Activated CD4-positive, alpha-beta T cell treated with anti-CD3 and anti-CD28 coated beads, Interleukin-2, Interleukin-6, amounts not matched to agents 100 ng/mL and 50 ng/mL, durations not matched to agents 16 hours and 8 hours (primary cell): ENCODE measurements around the gene LEMD1.
"Not testable (repeated sequence)": the region's sequence is repeated elsewhere in the genome, so short reads cannot be mapped to it uniquely, and the experiment has no call there.

Source experiments
- DNase-seq: peaks from one replicate; pipeline ENCODE4 v3.0.0-alpha.2; 2020

Gene LEMD1

DNA sequence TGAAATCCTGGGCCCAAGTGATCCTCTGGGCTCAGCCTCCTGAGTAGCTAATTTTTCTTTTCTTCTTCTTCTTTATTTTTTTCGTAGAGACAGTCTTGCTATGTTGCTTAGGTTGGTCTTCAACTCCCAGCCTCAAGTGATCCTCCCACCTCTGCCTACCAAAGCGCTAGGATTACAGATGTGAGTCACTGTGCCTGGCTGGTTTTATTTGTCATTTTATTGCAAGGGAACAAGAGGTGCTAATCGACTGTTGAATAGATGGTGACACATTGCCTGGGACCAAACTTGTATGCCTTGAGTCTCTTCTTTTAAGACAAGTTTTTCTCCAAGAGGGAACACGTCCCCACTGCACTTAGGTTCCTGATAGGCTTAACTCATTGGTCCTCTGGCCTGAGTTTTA is 45.1 kb downstream of the LEMD1 start:
- DNase-seq, result no peak

GRCh38 chr1:205375835-205376545 is 45.9 kb downstream of the LEMD1 start:
- no peak for DNase-seq

GRCh38 chr1:205374210-205375078 is 47.4 kb downstream of the LEMD1 start:
- DNase-seq, result no peak

DNA sequence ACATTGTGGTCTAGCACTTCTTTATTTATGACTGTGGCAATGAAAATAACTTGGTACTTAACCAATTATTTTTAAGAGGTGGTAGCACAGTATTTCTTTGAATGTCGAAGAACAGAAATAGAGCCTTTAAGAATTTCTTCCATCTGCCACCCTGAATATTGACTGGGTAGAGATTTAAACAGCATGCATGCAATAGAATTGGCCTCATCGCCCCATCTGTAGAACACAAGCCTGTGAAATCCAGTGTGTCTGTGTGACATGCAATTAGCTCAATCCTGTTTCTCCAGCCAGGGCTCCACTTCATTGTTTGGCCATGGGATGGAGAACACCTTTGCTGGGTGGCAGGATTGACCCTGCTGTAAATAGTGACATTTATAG is 48.1 kb downstream of the LEMD1 start:
- DNase-seq, result no peak

DNA sequence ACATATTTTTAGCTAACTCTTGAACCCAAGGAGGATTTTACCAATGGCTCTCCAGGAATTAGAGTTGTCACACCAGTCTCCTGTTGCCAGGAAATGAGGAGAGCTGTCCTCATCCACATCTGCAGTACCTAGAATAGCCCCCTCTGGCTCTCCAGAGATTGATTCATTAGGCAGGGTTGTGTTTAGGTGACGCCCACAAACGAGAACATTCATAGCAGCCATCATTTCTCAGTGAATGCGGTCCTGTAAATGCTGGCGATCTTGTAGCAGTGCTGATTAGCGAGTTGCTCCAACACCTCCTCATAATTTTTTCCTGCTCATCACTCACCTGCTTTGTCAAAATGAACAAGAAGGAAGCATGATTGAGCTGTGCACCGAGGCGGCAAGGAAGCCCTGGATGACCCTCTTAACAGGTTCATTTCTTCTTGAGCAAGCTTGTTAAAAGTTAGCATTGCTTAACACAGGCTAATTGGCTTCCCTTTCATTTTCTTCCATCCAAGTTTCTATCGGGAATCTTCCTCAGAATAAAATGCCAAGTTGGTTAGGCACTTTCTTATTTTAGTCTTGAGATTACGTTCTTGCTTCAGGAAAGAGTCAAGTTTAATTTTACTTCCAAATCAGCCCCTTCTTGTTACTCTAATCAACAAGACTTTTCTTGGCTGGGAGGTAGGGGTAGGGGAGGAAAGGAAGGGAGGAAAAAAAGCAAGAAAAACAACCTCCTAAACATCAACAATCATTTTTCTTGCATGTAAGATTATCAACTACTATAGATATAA is 48.6 kb downstream of the LEMD1 start:
- no peak for DNase-seq

DNA sequence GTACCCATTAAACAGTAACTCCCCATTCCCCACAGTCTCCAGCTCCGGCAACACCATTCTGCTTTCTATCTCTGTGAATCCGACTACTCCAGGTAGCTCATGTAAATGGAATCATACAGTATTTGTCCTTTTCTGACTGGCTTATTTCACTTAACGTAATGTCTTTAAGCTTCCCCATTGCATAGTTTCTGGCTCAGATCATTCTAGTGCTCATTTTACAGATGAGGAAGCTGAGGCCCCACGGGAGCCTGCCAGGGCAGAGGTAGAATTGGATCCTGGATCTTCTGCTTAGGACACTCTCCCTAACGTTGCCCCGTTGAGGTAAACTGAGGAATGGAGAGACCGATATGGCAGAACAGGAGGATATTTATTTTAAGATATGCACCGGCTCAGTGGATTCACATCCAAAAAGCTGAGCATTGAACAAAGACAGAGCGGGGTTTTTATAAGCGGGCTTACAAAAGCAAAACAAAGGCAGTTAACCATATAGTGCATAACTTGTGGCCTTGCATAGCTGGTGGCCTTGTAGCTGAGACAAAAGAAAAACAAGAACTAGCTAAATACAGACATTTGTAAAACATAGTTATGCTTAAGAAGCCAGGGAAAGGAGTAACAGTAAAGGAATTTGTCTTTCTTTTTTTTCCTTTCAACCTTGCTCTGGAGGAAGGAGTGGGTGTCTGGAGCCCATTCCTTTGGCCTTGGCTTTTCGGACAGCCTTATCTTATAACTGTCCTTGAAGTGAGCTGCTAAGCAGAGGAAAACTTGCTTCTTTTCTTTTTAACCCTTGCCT is 49.8 kb downstream of the LEMD1 start:
- no peak for DNase-seq

DNA sequence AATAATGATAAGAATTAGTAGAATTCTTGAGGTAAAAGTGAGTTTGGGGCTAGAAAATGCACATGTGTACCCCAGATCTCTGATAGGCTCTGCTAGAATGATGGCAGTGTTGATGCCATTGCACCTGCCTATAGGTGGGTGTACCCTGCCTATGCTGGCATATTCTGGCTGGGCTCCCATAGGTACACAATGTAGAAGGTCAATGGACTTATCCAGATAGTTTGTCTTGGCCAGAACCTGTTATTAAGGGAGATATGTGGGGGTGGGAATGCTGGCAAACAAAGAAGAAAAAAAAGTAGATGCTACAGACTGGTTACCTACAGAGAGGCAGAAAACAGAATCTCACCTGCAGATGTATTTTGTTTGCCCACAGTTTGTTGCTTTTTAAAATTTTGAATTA is 51.1 kb downstream of the LEMD1 start:
- DNase-seq, result no peak

GRCh38 chr1:205369701-205370123 is 52.1 kb downstream of the LEMD1 start:
- no peak for DNase-seq

DNA sequence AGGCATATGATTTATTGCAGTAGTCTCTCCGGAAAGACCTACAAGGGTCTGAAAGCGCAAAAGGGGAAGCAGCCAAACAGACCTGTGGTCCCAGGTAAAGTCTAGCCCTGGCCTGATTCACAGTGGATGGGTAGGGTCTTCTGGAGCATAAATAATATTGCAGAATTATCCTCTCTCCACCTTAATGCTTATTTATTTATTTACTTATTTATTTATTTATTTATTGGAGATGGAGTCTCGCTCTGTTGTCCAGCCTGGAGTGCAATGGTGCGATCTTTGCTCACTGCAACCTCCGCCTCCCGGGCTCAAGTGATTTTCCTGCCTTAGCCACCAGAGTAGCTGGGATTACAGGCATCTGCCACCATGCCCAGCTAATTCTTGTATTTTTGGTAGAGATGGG is 53.4 kb downstream of the LEMD1 start:
- no peak for DNase-seq

DNA sequence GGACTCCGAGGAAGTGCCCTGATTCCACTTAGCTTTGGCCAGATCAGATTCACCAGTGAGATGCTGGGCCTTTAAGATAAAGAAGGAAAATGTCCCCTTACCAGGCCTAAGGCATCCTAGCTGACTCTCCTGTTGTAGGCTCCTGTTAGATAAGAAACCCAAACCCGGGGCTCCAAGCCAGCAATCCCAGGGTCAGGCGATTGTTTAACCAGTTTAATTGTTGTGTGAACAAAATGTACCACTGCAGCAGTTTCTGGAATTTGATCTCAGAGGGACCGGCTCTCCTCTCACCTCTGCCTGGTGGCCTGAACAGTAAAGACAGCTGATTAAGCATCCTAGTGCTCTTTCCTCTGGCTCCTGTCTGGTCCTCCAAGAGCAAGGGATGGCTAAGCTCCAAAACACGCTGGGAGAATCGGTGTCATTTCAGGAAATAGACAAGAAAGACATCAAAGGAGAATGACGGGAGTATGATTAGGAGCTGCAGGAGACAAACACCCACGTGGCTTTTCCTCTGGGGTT is 55.9 kb downstream of the LEMD1 start:
- DNase-seq, result no peak

DNA sequence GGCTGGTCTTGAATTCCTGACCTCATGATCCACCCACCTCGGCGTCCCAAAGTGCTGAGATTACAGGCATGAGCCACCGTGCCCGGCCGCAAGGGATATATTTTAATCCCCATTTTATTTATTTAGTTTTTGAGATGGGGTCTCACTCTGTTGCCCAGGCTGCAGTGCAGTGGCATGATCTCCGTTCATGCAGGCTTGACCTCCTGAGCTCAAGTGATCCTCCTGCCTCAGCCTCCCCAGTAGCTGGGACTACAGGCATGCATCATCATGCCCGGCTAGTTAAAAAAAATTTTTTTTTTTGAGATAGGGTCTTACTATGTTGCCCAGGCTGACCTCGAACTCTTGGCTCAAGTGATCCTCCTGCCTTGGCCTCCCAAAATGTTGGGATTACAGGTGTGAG is 56.8 kb downstream of the LEMD1 start:
- DNase-seq, result not testable (repeated sequence)

DNA sequence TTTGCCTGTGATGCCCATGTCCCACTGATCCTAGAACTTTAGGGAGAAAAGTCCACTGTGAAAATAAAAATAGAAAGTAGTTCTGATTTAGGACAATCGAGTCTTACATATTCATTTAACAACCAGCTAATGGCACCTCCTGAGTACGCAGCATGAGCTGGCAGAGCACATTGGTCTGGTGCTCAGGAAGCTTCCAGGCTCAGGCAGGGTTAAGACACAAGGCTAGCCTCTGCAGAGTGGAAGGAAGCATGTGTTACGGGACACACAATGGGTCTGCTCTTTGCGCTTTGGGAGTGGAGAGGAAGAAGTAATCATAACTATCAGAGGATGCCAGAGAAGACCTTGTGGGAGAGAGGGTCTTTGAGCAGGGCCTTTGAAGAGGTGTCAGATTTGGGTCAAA is 61.0 kb downstream of the LEMD1 start:
- DNase-seq, result no peak

DNA sequence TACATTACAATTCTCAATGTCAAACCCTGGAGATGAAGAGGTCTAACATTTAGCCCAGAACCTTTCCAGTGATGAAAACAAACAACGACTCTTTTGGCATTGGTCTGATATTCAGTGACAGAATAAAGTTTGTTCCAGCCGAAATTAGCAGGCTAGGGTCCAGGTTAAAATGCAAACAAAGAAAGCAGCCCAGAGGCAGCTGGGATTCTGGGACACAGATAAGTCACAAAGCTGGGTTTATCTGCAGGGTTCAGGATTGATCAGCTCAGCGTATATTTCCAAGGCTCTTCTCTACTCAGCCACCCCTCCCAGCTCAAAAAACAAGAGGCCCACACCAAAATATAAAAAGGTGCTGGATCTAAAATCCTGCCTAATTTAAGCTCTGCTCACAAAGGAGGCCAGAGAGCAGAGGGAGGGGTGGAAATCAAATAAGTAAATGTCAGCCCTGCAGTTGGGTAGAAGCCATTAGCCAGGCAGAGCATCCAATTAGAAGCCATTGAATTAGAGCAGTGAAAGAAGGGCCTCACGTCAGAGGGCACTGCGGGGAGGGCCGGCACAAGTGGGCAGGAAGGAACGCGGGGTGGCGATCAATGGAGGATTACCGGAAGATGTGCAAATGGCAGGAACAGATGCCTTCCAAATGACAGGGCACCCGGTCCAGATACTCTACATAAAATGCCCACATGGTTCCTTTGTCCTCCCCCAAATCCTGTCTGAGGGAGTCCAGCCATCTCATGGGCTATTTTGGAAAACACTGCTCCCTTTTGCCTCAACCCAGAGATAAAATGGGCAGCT is 61.9 kb downstream of the LEMD1 start:
- DNase-seq, result no peak

- no peak for DNase-seq
Measured at GRCh38 chr1:205358579-205358978, 63.3 kb downstream of the LEMD1 start.

- no peak for DNase-seq
Measured at GRCh38 chr1:205357567-205357966, 64.3 kb downstream of the LEMD1 start.

- DNase-seq, result no peak
Measured at GRCh38 chr1:205356440-205357139, 65.3 kb downstream of the LEMD1 start, which contains the start of gene KLHDC8A. KLHDC8A (minus strand) TSS chr1:205356922; CDS start chr1:205343604, 13,318 bp downstream.

GRCh38 chr1:205355075-205355453 is 66.8 kb downstream of the LEMD1 start:
- DNase-seq, result no peak

- peak; percentile 75 for DNase-seq
Measured at GRCh38 chr1:205354259-205355074, 67.4 kb downstream of the LEMD1 start.

DNA sequence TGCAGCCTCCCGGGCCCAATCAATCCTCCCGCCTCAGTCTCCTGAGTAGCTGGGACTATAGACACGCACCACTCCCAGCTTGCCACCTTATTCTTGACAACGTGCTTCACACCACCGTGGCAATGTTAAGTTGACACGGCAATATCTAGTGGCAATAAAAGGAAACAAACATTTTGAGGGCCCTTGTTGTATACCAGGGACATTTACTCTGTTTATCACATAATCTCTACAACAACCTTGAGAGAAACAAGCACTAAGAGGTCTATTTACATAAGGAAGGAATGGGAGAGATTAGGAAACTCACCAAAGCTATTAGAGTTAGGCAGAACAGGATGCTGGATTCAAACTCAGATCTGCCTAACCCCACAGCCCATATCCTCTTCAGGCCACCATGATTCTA is 68.2 kb downstream of the LEMD1 start:
- DNase-seq, result no peak

GRCh38 chr1:205353191-205353590 is 68.7 kb downstream of the LEMD1 start:
- DNase-seq, result no peak
